Left lung (tissue), 10 donors: Measurements from ENCODE around the gene CDH1. TPM values are rescaled to one million over a fixed set of nuclear protein-coding genes. Genes with fewer than 3 reads are reported as not detected.

ENCODE experiments used
- ATAC-seq: fragments of 200-7000 bp; cut with Tn5 transposase; one replicate; pipeline ENCODE4 v1.9.1; 2020; ENCODE audit warnings: moderate library complexity
- DNase-seq, 4 donors: peaks; one replicate each; pipeline ENCODE4 v3.0.0-alpha.2; 2013 to 2020
- H3K27ac ChIP-seq, 2 donors: fragments of 200-600 bp; sonication (generic) in 1 of 2; one replicate each; pipeline versions ENCODE4 v1.5.0 to v1.8.0; 2020 to 2021
- H3K27me3 ChIP-seq, 2 donors: fragments of 200-600 bp; sonication (generic) in 1 of 2; one replicate each; pipeline versions ENCODE4 v1.5.0 to v1.8.0; 2020 to 2021
- H3K36me3 ChIP-seq, 2 donors: fragments of 200-600 bp; sonication (generic) in 1 of 2; one replicate each; pipeline versions ENCODE4 v1.5.0 to v1.8.0; 2020 to 2021
- H3K4me1 ChIP-seq, 2 donors: fragments of 200-600 bp; one replicate each; pipeline ENCODE4 v1.8.0; 2021
- H3K4me3 ChIP-seq, 2 donors: fragments of 200-600 bp; sonication (generic) in 1 of 2; one replicate each; pipeline versions ENCODE4 v1.5.0 to v1.8.0; 2020 to 2021; ENCODE audit warnings: mild to moderate bottlenecking in 1 of 2
- H3K9me3 ChIP-seq, 2 donors: fragments of 200-600 bp; sonication (generic) in 1 of 2; one replicate each; pipeline versions ENCODE4 v1.5.0 to v1.8.0; 2020 to 2021
- CTCF ChIP-seq, 2 donors: fragments of 200-600 bp; sonication (generic) in 1 of 2; IDR thresholded peaks; one replicate each; pipeline versions ENCODE4 v1.5.0 to v1.8.0; 2021; ENCODE audit warnings: antibody characterized with exemption in 2 of 2
- intact Hi-C, 2 donors: fragments of 100-400 bp; cut with DNase I; formaldehyde crosslinking; loops; one replicate each; pipeline versions ENCODE4 v1.11.2 to v1.14.2; 2022
- polyA plus RNA-seq, 6 donors: library from polyadenylated mRNA; unstranded; fragments of 120-200 nt; gene quantifications; one replicate each; pipeline ENCODE4 v1.2.1, GENCODE V29; 2013; ENCODE audit not compliant: insufficient read length in 6 of 6
- total RNA-seq, 2 donors: library from RNA; stranded (reverse); fragmentation: NEBNext Ultra II Directional; extraction: Animal tissue kit (Norgen Biotek cat#: 25700); gene quantifications; one replicate each; pipeline ENCODE4 v1.2.1, GENCODE V29; 2021
- donor health status: DM: no; HTN: yes; CAD: no.
- donor health status: DM: no; HTN: no; CAD: no.

CDH1 gene
- total and polyA plus RNA-seq, 8 donors = 123 to 292 (median 164) TPM

- Histone ChIP-seq H3K9me3 (no peaks in the 10 kb centered on the region), H3K27ac (no peak overlapping the region), H3K4me3 (no peak overlapping the region), H3K27me3 (no peaks in the 10 kb centered on the region), H3K36me3 (no peaks in the 10 kb centered on the region), H3K4me1 (peaks cover 0 to 13% of the 10 kb centered on the region in 2 donors)
- intact Hi-C loops = no loop called here
- no peak for TF ChIP-seq CTCF (IDR thresholded peaks at IDR 0.05)
- ATAC-seq (no peak), DNase-seq (no peak)
Measured at GRCh38 chr16:68751160-68751559, 14.1 kb downstream of the CDH1 start.

- no peaks in the 10 kb centered on the region for H3K36me3 ChIP-seq
- ATAC-seq (no peak), DNase-seq (no peak)
- H3K27me3 ChIP-seq = no peaks in the 10 kb centered on the region
- no peaks in the 10 kb centered on the region for H3K9me3 ChIP-seq
- no peak for TF ChIP-seq CTCF (IDR thresholded peaks at IDR 0.05)
- H3K4me3 ChIP-seq = no peak overlapping the region
- H3K4me1 ChIP-seq = peaks cover 6 to 25% of the 10 kb centered on the region in 2 donors
- no peak overlapping the region for H3K27ac ChIP-seq
- intact Hi-C loops = no loop called here
Measured at GRCh38 chr16:68752602-68753001, 15.5 kb downstream of the CDH1 start.

GRCh38 chr16:68754084-68754792 lies 17.1 kb downstream of the CDH1 start:
- no peak overlapping the region for H3K4me3 ChIP-seq
- no peak for ATAC-seq
- H3K36me3 ChIP-seq = no peaks in the 10 kb centered on the region
- no peak for DNase-seq
- intact Hi-C loops = no loop called here
- H3K27ac ChIP-seq = peak overlapping the region in 1 of 2 donors; percentile 33
- peaks cover 6 to 27% of the 10 kb centered on the region in 2 donors for H3K4me1 ChIP-seq
- no peak for TF ChIP-seq CTCF (IDR thresholded peaks at IDR 0.05)
- no peaks in the 10 kb centered on the region for H3K9me3 ChIP-seq
- no peaks in the 10 kb centered on the region for H3K27me3 ChIP-seq

- DNase-seq (peak in 3 of 4 donors; percentile 60 to 81 (median 67)), ATAC-seq (peak; percentile 87)
- Histone ChIP-seq H3K4me3 (no peak overlapping the region), H3K27ac (peak overlapping the region; percentile 60 to 65), H3K27me3 (no peaks in the 10 kb centered on the region), H3K4me1 (peaks cover 11 to 27% of the 10 kb centered on the region in 2 donors), H3K36me3 (no peaks in the 10 kb centered on the region), H3K9me3 (no peaks in the 10 kb centered on the region)
- no peak for TF ChIP-seq CTCF (IDR thresholded peaks at IDR 0.05)
- intact Hi-C loops = no loop called here
Measured at GRCh38 chr16:68756239-68756915, 19.3 kb downstream of the CDH1 start.

- peak overlapping the region in 1 of 2 donors; percentile 60 for H3K27ac ChIP-seq
- H3K36me3 ChIP-seq = no peaks in the 10 kb centered on the region
- no peaks in the 10 kb centered on the region for H3K9me3 ChIP-seq
- no peak for DNase-seq
- ATAC-seq = no peak
- intact Hi-C loops = no loop called here
- peaks cover 11 to 27% of the 10 kb centered on the region in 2 donors for H3K4me1 ChIP-seq
- no peak for TF ChIP-seq CTCF (IDR thresholded peaks at IDR 0.05)
- no peak overlapping the region for H3K4me3 ChIP-seq
- no peaks in the 10 kb centered on the region for H3K27me3 ChIP-seq
Measured at GRCh38 chr16:68757625-68757935, 20.5 kb downstream of the CDH1 start.
